ENCODE data around the gene KCNG2. TPM values are rescaled to one million over a fixed set of nuclear protein-coding genes. Genes with fewer than 3 reads are reported as not detected.

Gene KCNG2
- total RNA-seq, 1 donor from 2014 or later: not detected

Other genes starting within 250 kb of the KCNG2 start
- gene CTDP1, start 118.1 kb upstream of the KCNG2 start, total RNA-seq: 29.0 and 29.1 TPM in 2 replicates
- gene SLC66A2, start 153.7 kb downstream of the KCNG2 start, total RNA-seq: 34.9 and 37.8 TPM in 2 replicates
- gene HSBP1L1, start 166.7 kb downstream of the KCNG2 start, total RNA-seq: 7.0 and 8.0 TPM in 2 replicates
- gene TXNL4A, start 190.6 kb downstream of the KCNG2 start, total RNA-seq: 130 and 136 TPM in 2 replicates
- gene RBFA, start 236.5 kb downstream of the KCNG2 start, total RNA-seq: 28.7 and 31.0 TPM in 2 replicates